GM20000 (cell line): ENCODE results near the gene DDX17.

Experiments used
- DNase-seq: peaks from one replicate; pipeline ENCODE4 v3.0.0; 2012; ENCODE audit warnings: low spot score
- CTCF ChIP-seq: IDR thresholded peaks from 2 replicates; pipeline ENCODE4 v1.5.1; 2012; ENCODE audit warnings: mild to moderate bottlenecking, control low read depth; ENCODE audit errors: extremely low read depth, missing control alignments

The DDX17 gene

GRCh38 chr22:38453066-38453672 lies 52.9 kb downstream of the DDX17 start:
- no peak for DNase-seq
- TF ChIP-seq CTCF = no peak

- DNase-seq = no peak
- TF ChIP-seq CTCF = no peak
These were observed 53.6 kb downstream of the DDX17 start for GRCh38 chr22:38452373-38453065.

- no peak for TF ChIP-seq CTCF
- DNase-seq = no peak
These were observed 54.2 kb downstream of the DDX17 start for GRCh38 chr22:38451864-38452263.

- no peak for TF ChIP-seq CTCF
- no peak for DNase-seq
These were observed 54.7 kb downstream of the DDX17 start for GRCh38 chr22:38451404-38451803.

GRCh38 chr22:38450234-38450797 lies 55.8 kb downstream of the DDX17 start:
- DNase-seq = no peak
- TF ChIP-seq CTCF = no peak

- DNase-seq = no peak
- no peak for TF ChIP-seq CTCF
These were observed 56.3 kb downstream of the DDX17 start for GRCh38 chr22:38449776-38450175.

- TF ChIP-seq CTCF = no peak
These were observed 57.0 kb downstream of the DDX17 start for GRCh38 chr22:38448945-38449745.

More at GRCh38 chr22:38448945-38449745, 57.0 kb downstream of the DDX17 start:
- no peak for DNase-seq
